Stimulated activated CD8-positive, alpha-beta memory T cell treated with anti-CD3 and anti-CD28 coated beads, Interleukin-15, amount 100 ng/mL, for 48 hours (primary cell): ENCODE measurements around the gene FGGY.
A peak's percentile ranks its signal among the peaks of the same experiment; 100 is the strongest.
"Not testable (repeated sequence)": the region's sequence is repeated elsewhere in the genome, so short reads cannot be mapped to it uniquely, and the experiment has no call there.

Source experiments
- DNase-seq, 2 donors: peaks; one replicate each; pipeline ENCODE4 v3.0.0-alpha.2; 2020; ENCODE audit warnings: low read depth in 2 of 2

Gene FGGY

DNA sequence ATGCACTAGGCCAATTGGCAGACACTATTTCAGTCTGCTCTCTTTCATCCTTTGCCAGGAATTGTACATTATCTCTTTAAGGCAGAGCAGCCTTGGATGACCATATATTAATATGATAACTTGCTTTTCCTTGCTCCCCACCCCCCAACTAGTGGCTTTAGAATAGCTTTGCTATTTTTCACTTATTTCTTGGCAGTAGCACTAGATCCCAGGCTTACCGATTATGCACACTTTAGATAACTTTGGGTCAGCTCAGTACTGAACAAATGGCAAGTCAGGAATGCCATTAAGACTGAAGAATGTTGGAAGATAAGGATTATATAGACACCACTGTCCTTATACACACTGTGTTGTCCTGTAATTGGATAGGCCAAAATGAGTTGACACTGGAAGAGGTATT, 146.4 kb downstream of the FGGY start:
- DNase-seq, result no peak

GRCh38 chr1:59444520-59444919, 147.6 kb downstream of the FGGY start:
- DNase-seq, result no peak

DNA sequence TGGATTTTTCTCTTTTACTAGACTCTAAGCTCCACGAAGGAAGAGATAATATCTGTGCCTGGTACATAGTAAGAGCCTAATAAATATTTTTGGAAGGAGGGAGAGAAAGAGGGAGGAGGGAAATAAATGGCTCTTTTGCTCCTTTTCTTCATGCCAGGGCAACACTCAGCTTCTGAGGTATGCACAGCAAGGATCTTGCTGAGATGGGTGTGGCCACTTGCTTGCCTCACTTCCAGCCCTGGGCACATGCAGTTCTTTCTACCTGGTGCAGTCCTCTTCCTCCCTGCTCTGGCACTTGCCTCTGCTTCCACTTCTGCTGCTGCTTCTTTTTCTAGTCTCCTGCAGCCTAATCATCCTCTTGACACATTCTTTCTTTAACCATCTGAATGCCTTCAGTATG, 148.1 kb downstream of the FGGY start:
- DNase-seq, result no peak

DNA sequence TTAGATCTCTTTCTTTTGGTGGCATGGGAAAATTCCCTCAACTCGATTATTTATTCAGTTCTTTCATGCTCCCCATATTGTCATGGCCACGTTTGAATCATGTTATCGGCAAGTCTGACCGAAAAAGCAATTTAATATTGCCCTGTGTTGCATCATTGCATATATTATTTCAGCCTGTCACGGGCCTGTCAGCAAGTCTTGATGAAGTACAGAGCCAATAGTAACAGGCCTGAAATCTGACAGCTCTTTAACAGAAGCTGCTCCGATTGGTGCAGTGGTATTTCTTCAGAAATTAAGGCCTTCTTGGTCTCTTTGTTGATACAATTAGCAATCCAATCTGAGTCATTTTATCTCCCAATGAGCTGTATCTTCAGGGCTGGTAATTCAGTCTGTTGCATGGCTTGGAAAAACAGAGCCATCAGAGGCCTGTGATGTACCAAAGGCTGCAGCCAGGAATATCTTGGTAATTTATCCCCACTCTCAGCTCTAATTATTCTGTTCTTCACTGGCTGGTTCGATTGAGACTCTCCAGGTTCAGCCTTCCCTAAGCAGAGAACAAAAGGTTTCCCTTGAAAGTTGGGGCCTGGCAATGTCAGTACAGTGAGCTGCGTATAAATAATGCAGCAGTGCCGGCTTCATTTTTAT, 149.5 kb downstream of the FGGY start:
- DNase-seq, result no peak

- DNase-seq, result no peak
Observed at GRCh38 chr1:59452026-59452425, 155.1 kb downstream of the FGGY start.

GRCh38 chr1:59452559-59452958, 155.7 kb downstream of the FGGY start:
- DNase-seq, result no peak

GRCh38 chr1:59453297-59453968, 156.5 kb downstream of the FGGY start:
- DNase-seq, result no peak

GRCh38 chr1:59455206-59455605, 158.3 kb downstream of the FGGY start:
- no peak for DNase-seq

- DNase-seq, result no peak
Observed at GRCh38 chr1:59457786-59458185, 160.9 kb downstream of the FGGY start.

DNA sequence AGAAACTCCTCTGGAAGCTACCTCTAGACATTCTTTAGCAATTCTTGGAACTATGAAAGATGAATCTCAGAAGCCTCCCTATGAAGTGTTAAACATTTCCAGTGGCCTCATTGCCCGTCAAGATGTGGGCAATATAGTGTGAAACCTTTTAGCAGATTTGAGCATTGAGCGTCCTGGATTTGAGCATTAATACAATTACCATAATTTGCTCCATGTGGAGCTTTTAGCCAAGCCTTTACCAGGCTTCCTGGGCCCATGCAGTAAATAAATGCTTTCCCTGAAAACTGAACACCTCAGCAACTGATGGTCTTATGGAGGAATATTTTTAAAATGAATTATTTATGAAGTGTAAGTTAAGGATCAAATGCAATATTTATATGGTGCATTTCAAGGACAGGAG, 162.0 kb downstream of the FGGY start:
- DNase-seq, result no peak

- DNase-seq, result not testable (repeated sequence)
Observed at GRCh38 chr1:59462942-59463341, 166.0 kb downstream of the FGGY start.

DNA sequence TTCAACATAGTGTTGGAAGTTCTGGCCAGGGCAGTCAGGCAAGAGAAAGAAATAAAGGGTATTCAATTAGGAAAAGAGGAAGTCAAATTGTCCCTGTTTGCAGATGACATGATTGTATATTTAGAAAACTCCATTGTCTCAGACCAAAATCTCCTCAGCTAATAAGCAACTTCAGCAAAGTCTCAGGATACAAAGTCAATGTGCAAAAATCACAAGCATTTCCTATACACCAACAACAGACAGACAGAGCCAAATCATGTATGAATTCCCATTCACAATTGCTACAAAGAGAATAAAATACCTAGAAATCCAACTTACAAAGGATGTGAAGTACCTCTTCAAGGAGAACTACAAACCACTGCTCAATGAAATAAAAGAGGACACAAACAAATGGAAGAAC, 168.6 kb downstream of the FGGY start:
- not testable (repeated sequence) for DNase-seq

- DNase-seq, result no peak
Observed at GRCh38 chr1:59468828-59469428, 172.0 kb downstream of the FGGY start.

GRCh38 chr1:59471991-59472570, 175.2 kb downstream of the FGGY start:
- DNase-seq, result not testable (repeated sequence)

- no peak for DNase-seq
Observed at GRCh38 chr1:59473831-59474230, 176.9 kb downstream of the FGGY start.

DNA sequence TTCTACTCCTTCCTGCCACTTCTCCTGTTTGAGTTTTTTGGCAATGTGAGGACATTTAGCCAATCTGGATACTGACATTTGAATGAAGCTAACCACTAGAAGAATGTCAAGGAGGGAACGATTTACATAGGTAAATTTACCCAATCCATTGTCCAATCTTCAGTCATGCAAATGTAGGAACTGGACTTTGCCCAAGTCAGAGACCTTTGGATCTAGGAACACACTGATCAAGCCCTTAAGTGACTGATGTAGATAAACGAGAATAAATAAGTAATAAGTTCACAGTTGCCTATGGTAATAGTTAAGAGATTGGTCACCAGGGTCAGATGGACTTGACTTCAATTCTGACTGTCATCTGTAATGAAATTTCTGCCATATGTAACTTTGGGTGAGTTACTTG, 177.6 kb downstream of the FGGY start:
- no peak for DNase-seq

- DNase-seq, result no peak
Observed at GRCh38 chr1:59475737-59476136, 178.8 kb downstream of the FGGY start.

- peak; percentile 72 to 80 for DNase-seq
Observed at GRCh38 chr1:59477286-59477685, 180.4 kb downstream of the FGGY start.

- DNase-seq, result no peak
Observed at GRCh38 chr1:59477867-59478266, 181.0 kb downstream of the FGGY start.

GRCh38 chr1:59478822-59479221, 181.9 kb downstream of the FGGY start:
- DNase-seq, result no peak

DNA sequence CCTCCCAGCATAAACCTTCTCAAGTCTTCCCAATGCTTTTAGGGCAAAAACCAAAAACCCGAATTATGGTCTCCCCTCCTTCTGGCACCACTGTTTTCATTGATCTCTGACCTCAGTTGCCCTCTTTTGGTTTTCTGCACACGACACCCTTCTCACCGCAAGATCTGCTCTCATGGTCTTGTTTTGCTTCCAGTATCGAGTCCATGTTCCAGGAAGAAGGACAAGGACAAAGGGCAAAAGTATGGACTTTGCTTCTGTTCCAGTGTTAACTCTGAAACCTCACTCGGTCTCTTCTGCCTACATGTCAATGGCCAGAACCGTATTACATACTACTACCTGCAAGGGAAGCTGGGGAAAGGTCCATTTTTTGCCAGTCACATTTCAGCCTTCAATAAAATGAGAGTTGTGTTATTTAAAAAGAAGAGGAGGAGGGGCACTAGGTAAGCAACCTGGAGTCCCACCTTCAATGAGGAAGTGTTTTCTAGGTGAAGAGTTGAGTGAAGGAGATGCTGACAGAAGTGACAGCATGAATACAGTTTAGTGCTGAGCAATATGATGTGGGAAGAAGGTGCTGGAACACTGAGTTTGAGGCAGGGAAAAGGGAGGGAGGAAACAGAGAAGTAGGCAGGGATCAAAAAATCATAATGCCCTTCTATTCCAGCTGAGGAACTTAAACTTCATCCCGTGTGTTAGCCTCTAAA, 183.4 kb downstream of the FGGY start:
- no peak for DNase-seq

DNA sequence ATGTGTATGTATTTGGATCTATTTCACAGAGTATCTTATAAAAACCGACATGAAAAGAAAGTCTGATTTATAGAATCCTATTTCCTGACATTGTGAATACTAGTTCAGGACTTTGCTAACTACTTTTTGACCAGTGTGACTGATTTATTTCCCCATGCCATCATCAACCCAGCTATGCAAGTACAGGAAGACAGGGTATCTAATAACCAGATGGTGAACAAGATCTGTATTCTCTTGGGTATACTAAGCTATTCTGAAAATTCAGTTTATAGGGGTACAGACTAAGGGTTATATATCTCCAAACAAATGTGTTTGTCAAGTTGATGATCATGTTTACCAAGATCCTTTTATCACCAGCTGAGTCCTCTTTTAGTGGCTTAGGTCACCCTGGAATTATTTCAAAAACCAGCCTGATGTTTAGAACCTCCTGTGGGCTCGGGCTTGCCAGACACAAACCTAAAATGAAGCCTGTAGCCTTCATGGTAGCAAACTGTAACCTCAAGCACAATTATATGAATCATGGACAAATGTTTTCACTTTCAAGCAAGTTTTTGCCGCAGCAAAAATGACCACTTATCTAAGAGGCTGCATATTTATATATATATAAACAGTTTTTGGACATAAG, 185.1 kb downstream of the FGGY start:
- DNase-seq, result no peak
